Dermis microvascular lymphatic vessel endothelial cell (primary cell): ENCODE results near the gene RALGPS2. TPM values are rescaled to one million over a fixed set of nuclear protein-coding genes. Genes with fewer than 3 reads are reported as not detected.

Source experiments
- DNase-seq, 2 donors: peaks; one replicate each; pipeline versions ENCODE4 v3.0.0 to v3.0.0-alpha.2; 2010; ENCODE audit warnings: low read depth in 2 of 2
- total RNA-seq: library from RNA; depleted of rRNA; stranded (reverse); fragments of >200 nt; gene quantifications from 2 replicates; pipeline ENCODE4 v1.2.1, GENCODE V29; 2014

Gene RALGPS2
- total RNA-seq, 1 donor from 2014 or later, result 22.5 TPM

DNA sequence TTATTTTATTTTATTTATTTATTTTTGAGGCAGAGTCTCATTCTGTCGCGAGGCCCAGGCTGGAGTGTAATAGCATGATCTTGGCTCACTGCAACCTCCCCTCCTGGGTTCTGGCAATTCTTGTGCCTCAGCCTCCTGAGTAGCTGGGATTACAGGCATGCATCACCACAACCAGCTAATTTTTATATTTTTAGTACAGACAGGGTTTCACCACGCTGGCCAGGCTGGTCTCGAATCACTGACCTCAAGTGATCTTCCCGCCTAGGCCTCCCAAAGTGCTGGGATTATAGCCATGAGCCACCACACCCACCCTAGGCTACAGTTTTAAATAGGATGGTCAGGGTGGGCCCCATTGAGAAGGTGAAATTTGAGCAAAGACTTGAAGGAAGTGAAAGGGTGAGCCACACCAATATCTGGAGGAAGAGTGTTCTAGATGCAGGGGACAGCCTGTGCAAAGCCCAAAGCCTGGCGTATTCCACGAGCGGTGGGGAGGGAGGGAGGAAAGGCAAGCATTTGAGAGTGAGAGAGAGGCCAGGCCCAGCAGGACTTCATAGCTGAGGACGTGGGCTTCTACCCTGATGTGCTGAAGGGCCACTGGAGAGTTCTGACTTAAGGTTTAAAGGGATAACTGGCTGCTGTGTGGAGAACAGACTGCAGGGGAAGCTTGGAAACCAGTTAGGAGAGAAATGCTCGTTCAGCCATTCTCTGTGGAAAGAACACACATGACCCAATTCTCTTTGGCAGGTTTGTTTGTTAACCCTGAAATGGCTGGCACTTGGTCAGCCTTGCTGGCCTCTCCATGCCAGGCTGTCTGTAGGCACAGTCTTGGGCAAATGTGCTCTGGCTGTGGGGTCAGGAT lies 238.0 kb downstream of the RALGPS2 start:
- no peak for DNase-seq

DNA sequence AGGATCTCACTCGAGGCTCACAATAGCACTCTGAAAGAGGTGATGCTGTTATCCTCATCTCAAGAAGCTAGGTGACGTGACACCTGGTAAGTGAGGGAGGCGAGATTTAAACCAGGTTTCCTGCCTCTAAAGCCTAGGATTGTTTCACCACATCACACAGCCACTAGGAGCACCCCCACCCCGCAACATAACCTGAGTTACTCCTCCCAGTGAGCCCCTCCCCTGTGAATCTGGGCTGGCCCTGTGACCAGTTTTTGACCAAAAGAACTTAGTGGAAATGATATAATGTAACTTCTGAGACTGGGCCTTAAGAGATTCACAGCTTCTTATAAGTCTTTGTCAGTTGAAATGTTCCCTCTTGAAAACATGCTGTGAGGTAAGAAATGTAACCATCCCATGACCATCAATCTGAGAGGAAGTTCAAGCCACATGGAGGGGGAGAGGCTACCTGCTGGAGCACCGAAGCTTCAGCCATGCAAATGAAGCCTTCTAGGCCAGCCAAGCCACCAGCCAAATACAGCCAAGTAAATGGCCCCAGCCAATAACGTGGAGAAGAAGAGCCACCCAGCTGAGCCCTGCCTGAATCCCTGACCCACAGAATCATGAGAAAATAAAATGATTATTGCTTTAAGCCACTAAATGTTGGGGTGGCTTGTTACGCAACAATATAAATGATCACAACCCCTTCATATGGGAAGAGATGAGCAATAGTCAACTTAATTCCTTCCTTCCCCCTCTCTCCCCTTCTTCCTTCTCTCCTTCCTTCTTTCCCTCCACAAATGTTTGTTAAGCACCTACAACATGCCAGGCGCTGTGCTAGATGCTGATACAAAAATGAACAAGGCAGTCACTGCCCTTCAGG lies 239.7 kb downstream of the RALGPS2 start:
- no peak for DNase-seq

DNA sequence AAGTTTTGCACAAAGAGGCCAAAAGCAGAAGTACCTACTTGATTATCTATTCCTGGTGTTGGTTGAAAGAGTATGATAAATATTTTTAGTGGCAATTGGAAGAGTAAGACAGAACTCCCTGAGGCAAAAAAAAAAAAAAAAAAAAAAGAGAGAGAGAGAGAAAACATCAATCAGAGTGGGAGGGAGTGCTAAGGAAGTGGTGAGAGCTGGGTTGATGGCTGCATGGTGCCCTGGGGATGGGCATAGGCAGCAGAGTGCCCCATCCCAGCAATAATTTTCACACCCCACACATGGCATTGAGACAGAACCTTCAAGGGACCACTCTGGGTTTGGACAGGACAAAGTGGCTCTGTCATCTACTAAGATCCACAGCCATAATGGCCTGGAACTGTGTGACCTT lies 241.3 kb downstream of the RALGPS2 start:
- no peak for DNase-seq

DNA sequence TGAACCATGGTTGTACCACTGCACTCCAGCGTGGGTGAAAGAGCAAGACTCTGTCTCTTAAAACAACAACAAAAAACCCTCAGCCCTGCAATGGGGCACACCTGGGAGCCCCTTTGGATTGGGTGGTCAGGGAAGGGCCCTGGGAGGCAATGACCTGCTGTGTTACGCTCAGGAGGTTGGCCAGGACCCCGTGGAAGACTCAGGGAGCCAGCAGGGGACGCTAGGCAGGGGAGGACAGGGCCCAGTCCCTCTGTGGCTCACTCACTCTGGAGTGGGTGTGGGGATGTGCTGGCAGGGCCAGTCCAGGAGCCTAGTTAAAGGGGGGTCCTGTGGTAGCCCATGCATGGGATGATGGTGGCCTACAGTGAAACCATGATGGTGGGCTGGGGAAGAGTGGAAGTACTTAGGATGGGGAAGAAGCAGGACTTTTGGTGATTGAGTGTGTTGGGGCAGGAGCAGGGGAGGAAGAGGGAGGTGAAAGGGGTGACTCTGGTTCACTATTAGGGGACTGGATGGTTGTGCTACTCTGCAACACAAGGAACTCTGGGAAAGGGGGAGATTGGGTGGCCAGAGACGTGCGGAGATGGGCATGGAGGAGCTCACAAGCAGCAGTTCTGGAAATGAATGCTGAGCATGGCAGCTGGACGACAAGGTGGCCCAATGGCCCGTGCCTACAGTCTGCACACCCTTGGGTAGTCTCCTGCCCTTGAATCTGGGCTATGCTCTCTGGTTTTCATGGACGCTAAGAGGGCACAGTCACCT lies 244.4 kb downstream of the RALGPS2 start:
- no peak for DNase-seq

DNA sequence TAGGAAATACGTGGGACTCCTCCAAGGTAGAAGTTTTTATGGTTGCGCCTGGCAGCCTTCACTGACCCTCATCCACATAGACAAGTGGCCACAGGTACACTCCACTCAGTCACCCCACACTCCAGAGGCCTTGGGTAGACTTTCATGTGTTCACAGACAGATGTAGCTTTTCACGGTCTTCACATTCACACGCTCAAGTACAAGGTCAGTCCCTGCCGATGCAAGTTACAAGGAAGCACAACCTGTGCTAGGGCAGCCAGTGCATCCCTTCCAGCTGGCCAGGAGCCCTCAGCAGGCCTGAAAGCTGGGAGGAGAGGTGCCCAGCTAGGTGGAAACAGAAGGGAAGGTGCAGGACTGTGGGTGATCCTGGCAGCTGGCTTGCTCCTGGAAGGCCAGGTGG lies 245.1 kb downstream of the RALGPS2 start:
- DNase-seq, result no peak

Other genes starting within 250 kb of the RALGPS2 start
- not detected in 2 replicates for gene CLEC20A, start 228.3 kb upstream of the RALGPS2 start, total RNA-seq
- not detected in 2 replicates for gene TEX35, start 212.1 kb upstream of the RALGPS2 start, total RNA-seq
- not detected in 2 replicates for gene ANGPTL1, start 145.8 kb downstream of the RALGPS2 start, total RNA-seq